Stimulated activated CD4-positive, alpha-beta T cell treated with anti-CD3 and anti-CD28 coated beads, Interleukin-2, amount 100 ng/mL, for 48 hours (primary cell): ENCODE measurements around the gene TMED4.

Experiments used
- DNase-seq, 2 donors: peaks; one replicate each; pipeline ENCODE4 v3.0.0-alpha.2; 2020

TMED4 gene

GRCh38 chr7:44581879-44582603 lies at the start of gene TMED4:
Gene TMED4, minus strand, starts transcription at chr7:44582231. Its CDS starts 25 bp downstream, at chr7:44582206.
- DNase-seq: peak; percentile 100

- no peak for DNase-seq
These were observed 49.6 kb upstream of the TMED4 start for GRCh38 chr7:44631458-44632115.

- no peak for DNase-seq
These were observed 48.9 kb upstream of the TMED4 start for GRCh38 chr7:44630792-44631457.

- no peak for DNase-seq
These were observed 47.9 kb upstream of the TMED4 start for GRCh38 chr7:44629829-44630522.

GRCh38 chr7:44626620-44627019 lies 44.6 kb upstream of the TMED4 start:
- DNase-seq: no peak

- no peak for DNase-seq
These were observed 43.8 kb upstream of the TMED4 start for GRCh38 chr7:44625526-44626471.

- no peak for DNase-seq
These were observed 42.3 kb upstream of the TMED4 start for GRCh38 chr7:44624318-44624717.

GRCh38 chr7:44622342-44623151 lies 40.5 kb upstream of the TMED4 start:
- DNase-seq: no peak

GRCh38 chr7:44621750-44622103 lies 39.7 kb upstream of the TMED4 start:
- DNase-seq: no peak

- DNase-seq: no peak
These were observed 39.2 kb upstream of the TMED4 start for GRCh38 chr7:44621034-44621749.

- DNase-seq: no peak
These were observed 36.7 kb upstream of the TMED4 start for GRCh38 chr7:44618753-44619152.

GRCh38 chr7:44618045-44618444 lies 36.0 kb upstream of the TMED4 start:
- DNase-seq: no peak

GRCh38 chr7:44617225-44617890 lies 35.3 kb upstream of the TMED4 start:
- DNase-seq: no peak

GRCh38 chr7:44616545-44616944 lies 34.5 kb upstream of the TMED4 start:
- no peak for DNase-seq

- no peak for DNase-seq
These were observed 33.8 kb upstream of the TMED4 start for GRCh38 chr7:44615793-44616192.

- DNase-seq: no peak
These were observed 33.1 kb upstream of the TMED4 start for GRCh38 chr7:44615149-44615611.

GRCh38 chr7:44609829-44610228 lies 27.8 kb upstream of the TMED4 start:
- DNase-seq: no peak

GRCh38 chr7:44608916-44609648 lies 27.1 kb upstream of the TMED4 start:
- no peak for DNase-seq
